ENCODE data around the gene MSH5.

DNA sequence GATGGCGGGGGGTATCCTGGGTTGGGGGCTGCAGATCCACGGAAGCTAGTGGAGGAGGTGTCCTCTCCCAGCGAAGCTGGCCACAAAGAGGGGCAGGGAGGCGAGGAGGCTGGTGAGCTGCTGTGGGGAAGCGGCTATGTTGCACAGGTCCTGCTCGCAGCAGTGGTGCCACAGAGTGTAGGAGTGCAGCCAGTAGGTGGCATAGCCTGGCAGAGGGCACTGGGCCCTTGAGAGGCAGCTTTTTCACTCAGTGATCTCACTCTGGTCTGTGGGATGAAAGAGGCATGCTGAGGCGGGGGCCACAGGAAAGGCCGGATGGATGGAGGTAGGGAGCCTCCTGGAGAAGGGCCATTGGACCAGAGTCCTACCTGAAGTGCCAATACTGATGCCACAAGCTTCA, 27.5 kb upstream of the MSH5 start:
- TF ChIP-seq, protein P1, sequence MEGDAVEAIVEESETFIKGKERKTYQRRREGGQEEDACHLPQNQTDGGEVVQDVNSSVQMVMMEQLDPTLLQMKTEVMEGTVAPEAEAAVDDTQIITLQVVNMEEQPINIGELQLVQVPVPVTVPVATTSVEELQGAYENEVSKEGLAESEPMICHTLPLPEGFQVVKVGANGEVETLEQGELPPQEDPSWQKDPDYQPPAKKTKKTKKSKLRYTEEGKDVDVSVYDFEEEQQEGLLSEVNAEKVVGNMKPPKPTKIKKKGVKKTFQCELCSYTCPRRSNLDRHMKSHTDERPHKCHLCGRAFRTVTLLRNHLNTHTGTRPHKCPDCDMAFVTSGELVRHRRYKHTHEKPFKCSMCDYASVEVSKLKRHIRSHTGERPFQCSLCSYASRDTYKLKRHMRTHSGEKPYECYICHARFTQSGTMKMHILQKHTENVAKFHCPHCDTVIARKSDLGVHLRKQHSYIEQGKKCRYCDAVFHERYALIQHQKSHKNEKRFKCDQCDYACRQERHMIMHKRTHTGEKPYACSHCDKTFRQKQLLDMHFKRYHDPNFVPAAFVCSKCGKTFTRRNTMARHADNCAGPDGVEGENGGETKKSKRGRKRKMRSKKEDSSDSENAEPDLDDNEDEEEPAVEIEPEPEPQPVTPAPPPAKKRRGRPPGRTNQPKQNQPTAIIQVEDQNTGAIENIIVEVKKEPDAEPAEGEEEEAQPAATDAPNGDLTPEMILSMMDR (IDR thresholded peaks at IDR 0.05; ENCODE audit: low read depth, low read length), result peak; percentile 19
- no peak for TF ChIP-seq EZH2phosphoT487 (IDR thresholded peaks at IDR 0.05; ENCODE audit: low read depth)

Data from OCI-LY3 (cell line).